Dermis blood vessel endothelial cell (primary cell): Measurements from ENCODE around the gene EME2. TPM values are rescaled to one million over a fixed set of nuclear protein-coding genes. Genes with fewer than 3 reads are reported as not detected.

Experiments
- DNase-seq: peaks from one replicate; pipeline ENCODE4 v3.0.0; 2010
- total RNA-seq: library from RNA; depleted of rRNA; stranded (reverse); fragments of >200 nt; gene quantifications from 2 replicates; pipeline ENCODE4 v1.2.3, GENCODE V29; 2014

EME2 gene
- total RNA-seq, 1 donor from 2014 or later: 16.5 TPM

DNA sequence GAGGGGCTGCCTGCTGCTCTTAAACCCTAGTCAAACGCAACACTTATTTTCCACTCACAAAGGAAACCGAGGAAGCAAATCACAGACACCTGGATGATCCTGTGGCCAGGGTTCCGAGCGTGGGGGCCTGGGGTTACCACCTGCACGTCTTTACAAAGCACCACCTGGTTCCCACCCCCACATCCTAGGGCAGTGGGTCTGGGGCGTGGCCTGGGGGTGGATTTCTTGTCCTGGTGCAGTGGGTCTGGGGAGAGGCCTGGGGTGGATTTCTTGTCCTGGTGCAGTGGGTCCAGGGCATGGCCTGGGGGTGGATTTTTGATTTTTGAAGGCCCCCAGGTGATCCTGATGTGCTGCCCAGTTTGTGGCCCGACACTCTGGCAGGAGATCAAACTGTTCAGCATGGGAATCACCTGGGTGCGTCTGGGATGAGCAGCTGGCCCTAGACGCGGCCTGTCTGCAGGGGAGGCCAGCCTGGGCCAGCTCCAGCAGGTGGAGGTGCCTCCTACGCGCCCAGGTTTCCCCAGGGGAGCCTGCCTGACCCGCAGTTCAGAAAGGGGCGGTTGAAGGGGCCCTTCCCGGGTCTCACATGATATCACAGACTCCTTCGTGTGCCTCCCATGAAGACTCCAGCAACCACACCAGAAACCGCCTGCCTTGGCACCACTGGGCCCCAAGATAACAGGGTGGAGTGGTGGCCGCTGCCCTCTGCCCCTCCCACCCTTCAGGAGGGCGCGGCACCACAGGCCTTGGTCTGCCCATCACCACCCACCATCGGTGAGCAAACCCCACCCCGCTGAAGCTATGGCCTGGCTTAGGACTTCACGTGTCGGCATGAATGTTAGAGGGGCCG is 47.7 kb downstream of the EME2 start:
- DNase-seq: no peak

DNA sequence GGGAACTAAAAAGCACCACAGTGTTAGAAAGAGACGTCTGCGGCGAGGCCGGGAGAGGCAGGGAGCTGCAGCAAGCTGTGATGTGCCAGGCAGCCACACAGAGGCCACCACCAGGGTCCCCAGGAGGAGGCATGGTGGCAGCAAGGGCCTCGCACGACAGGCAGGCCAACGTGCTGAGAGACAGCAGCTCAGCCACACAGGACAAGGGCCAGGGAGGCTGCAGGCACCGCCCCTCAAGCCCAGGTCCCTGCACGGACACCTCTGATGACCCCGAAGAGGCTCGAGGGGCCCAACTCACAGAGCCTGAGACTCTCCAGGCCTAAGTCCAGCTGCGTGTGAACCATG is 48.3 kb downstream of the EME2 start:
- no peak for DNase-seq

DNA sequence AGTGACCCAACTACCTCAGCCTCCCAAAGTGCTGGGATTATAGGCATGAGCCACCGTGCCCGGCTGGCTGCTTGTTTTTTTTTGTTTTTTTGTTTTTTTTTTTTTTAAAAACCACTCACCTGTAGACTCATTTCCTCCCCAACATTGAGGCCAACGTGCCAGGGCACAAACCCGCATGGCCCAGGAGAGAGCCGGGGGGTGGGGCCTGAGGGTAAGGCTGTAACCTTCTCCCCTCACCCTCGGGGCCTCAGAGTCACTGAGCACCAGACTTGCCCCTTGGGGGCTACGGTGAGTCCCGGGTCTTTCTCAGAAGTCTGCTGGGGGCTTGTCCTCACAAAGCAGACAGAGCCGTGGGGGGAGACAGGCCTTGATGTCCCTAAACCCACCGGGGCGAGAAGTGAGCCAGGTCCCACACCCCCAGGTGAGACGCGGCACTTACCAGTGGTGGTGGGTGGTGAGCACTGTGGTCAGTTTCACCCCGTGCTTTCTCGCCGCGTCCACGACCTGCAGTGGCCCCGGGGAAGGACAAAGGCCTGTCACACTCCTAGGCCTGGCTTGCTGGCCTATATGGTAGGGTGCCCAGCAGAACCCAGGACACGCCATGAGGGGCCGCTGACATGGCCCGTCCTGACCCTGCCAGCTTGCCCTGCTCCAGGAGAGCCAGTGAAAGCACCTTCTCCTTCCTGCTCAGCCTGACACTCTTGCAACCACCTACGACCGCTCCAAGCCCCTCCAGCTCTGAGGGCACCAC is 49.4 kb downstream of the EME2 start:
- no peak for DNase-seq

DNA sequence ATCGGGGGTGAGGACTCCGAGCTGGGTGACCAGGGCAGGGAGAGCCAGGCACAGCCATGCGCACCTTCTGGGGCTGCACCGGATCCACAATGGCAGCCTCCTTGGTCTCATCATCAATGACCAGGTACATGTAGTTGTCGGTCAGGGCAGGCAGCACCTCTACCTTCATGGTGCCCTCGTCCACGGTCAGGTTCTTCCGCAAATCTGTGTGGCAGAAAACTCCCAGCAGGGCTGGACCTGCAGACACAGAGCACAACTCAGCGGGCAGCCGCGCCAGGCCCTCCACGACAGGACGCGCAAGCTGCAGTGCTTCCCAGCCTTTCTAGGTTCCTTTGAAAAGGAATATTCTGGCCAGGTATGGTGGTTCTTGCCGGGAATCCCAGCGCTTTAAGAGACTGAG is 50.2 kb downstream of the EME2 start:
- no peak for DNase-seq

DNA sequence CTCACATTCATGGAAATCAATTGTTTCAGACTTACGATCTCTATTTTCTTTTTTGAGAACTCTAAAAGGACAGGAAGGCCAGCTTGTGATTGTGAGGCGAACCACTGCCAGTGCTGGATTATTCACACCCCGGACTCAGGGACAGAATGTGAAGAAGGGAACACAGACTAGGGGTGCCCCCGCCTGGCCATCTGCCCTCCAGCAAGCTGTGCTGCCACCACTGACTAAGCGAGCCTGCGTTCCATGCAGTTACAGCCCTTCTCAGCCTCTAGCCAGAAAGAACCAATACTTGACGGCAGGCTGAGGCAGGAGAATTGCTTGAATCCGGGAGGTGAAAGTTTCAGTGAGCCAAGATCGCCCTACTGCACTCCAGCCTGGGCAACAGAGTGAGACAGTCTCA is 51.2 kb downstream of the EME2 start:
- DNase-seq: peak; percentile 83

DNA sequence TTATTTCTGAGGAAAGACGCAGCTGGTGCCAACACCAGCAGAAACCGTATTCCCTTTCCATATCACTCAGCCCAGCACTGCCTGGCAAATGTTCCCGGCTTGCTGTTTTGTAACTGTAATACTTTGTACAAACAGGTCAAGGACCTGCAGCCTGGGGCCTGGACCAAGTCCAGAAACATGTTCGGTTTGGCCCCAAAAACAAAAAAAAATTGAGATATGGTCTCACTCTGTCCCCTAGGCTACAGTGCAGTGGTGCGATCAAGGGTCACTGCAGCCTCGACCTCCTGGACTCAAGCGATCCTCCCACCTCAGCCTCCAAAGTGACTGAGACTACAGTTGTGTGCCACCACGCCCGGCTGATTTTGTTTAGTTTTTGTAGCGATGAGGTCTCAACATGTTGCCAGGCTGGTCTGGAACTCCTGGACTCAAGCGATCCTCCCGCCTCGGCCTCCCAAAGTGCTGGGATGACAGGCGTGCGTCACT is 52.8 kb downstream of the EME2 start:
- DNase-seq: no peak

Other genes with a start within 250 kb of the EME2 start
- 97.4 and 107 TPM in 2 replicates for gene TMEM204, start 239.1 kb upstream of the EME2 start, total RNA-seq
- gene IFT140, start 160.7 kb upstream of the EME2 start, total RNA-seq: 20.7 and 24.8 TPM in 2 replicates
- 12.9 and 17.3 TPM in 2 replicates for gene CRAMP1, start 160.4 kb upstream of the EME2 start, total RNA-seq
- gene JPT2, start 94.5 kb upstream of the EME2 start, total RNA-seq: 63.0 and 114 TPM in 2 replicates
- 20.9 and 41.0 TPM in 2 replicates for gene MAPK8IP3, start 66.6 kb upstream of the EME2 start, total RNA-seq
- 46.6 and 87.3 TPM in 2 replicates for gene NME3, start 1.3 kb upstream of the EME2 start, total RNA-seq
- 77.1 and 84.7 TPM in 2 replicates for gene MRPS34, start 324 bp downstream of the EME2 start, total RNA-seq
- 57.6 and 82.2 TPM in 2 replicates for gene SPSB3, start 9.8 kb downstream of the EME2 start, total RNA-seq
- 91.8 and 110 TPM in 2 replicates for gene NUBP2, start 10.2 kb downstream of the EME2 start, total RNA-seq
- gene IGFALS, start 20.9 kb downstream of the EME2 start, total RNA-seq: not detected in 2 replicates
- gene HAGH, start 54.0 kb downstream of the EME2 start, total RNA-seq: 76.5 and 89.2 TPM in 2 replicates
- gene FAHD1, start 54.4 kb downstream of the EME2 start, total RNA-seq: 79.7 and 82.4 TPM in 2 replicates
- not detected in 2 replicates for gene MEIOB, start 99.4 kb downstream of the EME2 start, total RNA-seq
- not detected in 2 replicates for gene HS3ST6, start 145.6 kb downstream of the EME2 start, total RNA-seq
- gene MSRB1, start 170.4 kb downstream of the EME2 start, total RNA-seq: 6.6 and 8.1 TPM in 2 replicates
- not detected in 2 replicates for gene RPL3L, start 181.9 kb downstream of the EME2 start, total RNA-seq
- gene NDUFB10, start 186.7 kb downstream of the EME2 start, total RNA-seq: 107 and 149 TPM in 2 replicates
- gene RPS2, start 192.0 kb downstream of the EME2 start, total RNA-seq: 1,669 and 1,784 TPM in 2 replicates
- gene RNF151, start 194.0 kb downstream of the EME2 start, total RNA-seq: not detected in 2 replicates
- 46.1 and 71.8 TPM in 2 replicates for gene TBL3, start 199.2 kb downstream of the EME2 start, total RNA-seq
- 0.34 TPM in 1 of 2 replicates, not detected in the other for gene NOXO1, start 208.7 kb downstream of the EME2 start, total RNA-seq
- gene GFER, start 211.4 kb downstream of the EME2 start, total RNA-seq: 9.0 and 13.4 TPM in 2 replicates
- 1.6 and 2.4 TPM in 2 replicates for gene SYNGR3, start 217.2 kb downstream of the EME2 start, total RNA-seq
- gene ZNF598, start 237.0 kb downstream of the EME2 start, total RNA-seq: 19.1 and 28.2 TPM in 2 replicates
- gene NPW, start 247.0 kb downstream of the EME2 start, total RNA-seq: 0.17 and 1.2 TPM in 2 replicates